Measurements from ENCODE around the gene COPS9. TPM values are rescaled to one million over a fixed set of nuclear protein-coding genes. Genes with fewer than 3 reads are reported as not detected.

COPS9 gene
- total RNA-seq, 2 experiments from 2014 or later = 46.7 to 48.5 TPM

- Histone ChIP-seq H3K4me3 (ENCODE audit: low read length) (no peak overlapping the region), H3K27ac (ENCODE audit: low read depth in 1 of 2, low read length in 2 of 2) (no peak overlapping the region), H3K9me3 (ENCODE audit: control insufficient read depth in 1 of 2, insufficient read depth in 1 of 2, low read length in 2 of 2) (no peaks in the 10 kb centered on the region), H3K27me3 (ENCODE audit: control insufficient read depth in 1 of 2, insufficient read depth in 2 of 2, low read length in 2 of 2) (peaks cover 6% of the 10 kb centered on the region in 2 experiments), H3K36me3 (ENCODE audit: insufficient read depth, low read length) (no peaks in the 10 kb centered on the region), H3K4me1 (ENCODE audit: insufficient read depth, low read length) (peaks cover 23% of the 10 kb centered on the region)
- intact Hi-C loops (cut with DNase I, micrococcal nuclease) = loop anchor here (5.0 to 10.0 kb wide), 4 partner anchors 206 to 1776 kb away; no protein-coding TSS in a partner anchor
- TF ChIP-seq CTCF (IDR thresholded peaks at IDR 0.05) = no peak
- ATAC-seq (ENCODE audit: poor library complexity) (no peak), DNase-seq (peak in 1 of 14 experiments; percentile 5)
- ChIA-PET POLR2A (no interaction called here), CTCF (no interaction called here)
- Mint-ChIP-seq H3K36me3 (ENCODE audit: low read depth) (peaks cover 5% of the 10 kb centered on the region), H3K4me1 (ENCODE audit: low read depth) (peaks cover 12% of the 10 kb centered on the region), H3K4me3 (peak overlapping the region; percentile 11), H3K27me3 (peaks cover 4% of the 10 kb centered on the region), H3K9me3 (no peaks in the 10 kb centered on the region), H3K27ac (no peak overlapping the region)
These were observed 4.8 kb upstream of the COPS9 start for GRCh38 chr2:240140920-240141319.

GRCh38 chr2:240140511-240140910, 4.4 kb upstream of the COPS9 start, which contains the start of gene OTOS:
Gene OTOS (minus strand): TSS chr2:240140658. CDS start chr2:240140326, 332 bp downstream.
- intact Hi-C loops (cut with DNase I, micrococcal nuclease) = loop anchor here (5.0 to 10.0 kb wide), 4 partner anchors 206 to 1776 kb away; no protein-coding TSS in a partner anchor
- ATAC-seq (ENCODE audit: poor library complexity) = no peak
- H3K27ac ChIP-seq (ENCODE audit: low read depth in 1 of 2, low read length in 2 of 2) = no peak within 1 kb of the TSS
- no peak for TF ChIP-seq CTCF (IDR thresholded peaks at IDR 0.05)
- H3K27me3 ChIP-seq (ENCODE audit: control insufficient read depth in 1 of 2, insufficient read depth in 2 of 2, low read length in 2 of 2) = peaks cover 6% of the 10 kb centered on the region in 2 experiments
- H3K36me3 ChIP-seq (ENCODE audit: insufficient read depth, low read length) = no peaks in the 10 kb centered on the region
- Mint-ChIP-seq H3K4me3 (peak within 1 kb of the TSS; percentile 11), H3K27me3 (peaks cover 4% of the 10 kb centered on the region), H3K9me3 (no peaks in the 10 kb centered on the region), H3K36me3 (ENCODE audit: low read depth) (peaks cover 7% of the 10 kb centered on the region), H3K4me1 (ENCODE audit: low read depth) (peaks cover 16% of the 10 kb centered on the region), H3K27ac (no peak within 1 kb of the TSS)
- H3K4me1 ChIP-seq (ENCODE audit: insufficient read depth, low read length) = peaks cover 26% of the 10 kb centered on the region
- CTCF ChIA-PET = no interaction called here
- H3K9me3 ChIP-seq (ENCODE audit: control insufficient read depth in 1 of 2, insufficient read depth in 1 of 2, low read length in 2 of 2) = no peaks in the 10 kb centered on the region
- POLR2A ChIA-PET = no interaction called here
- no peak within 1 kb of the TSS for H3K4me3 ChIP-seq (ENCODE audit: low read length)
- DNase-seq = no peak

GRCh38 chr2:240139666-240140393, 3.7 kb upstream of the COPS9 start:
- Mint-ChIP-seq H3K27me3 (peaks cover 4% of the 10 kb centered on the region), H3K4me3 (no peak overlapping the region), H3K9me3 (no peaks in the 10 kb centered on the region), H3K4me1 (ENCODE audit: low read depth) (peaks cover 23% of the 10 kb centered on the region), H3K27ac (no peak overlapping the region), H3K36me3 (ENCODE audit: low read depth) (peaks cover 14% of the 10 kb centered on the region)
- no peak for DNase-seq
- Histone ChIP-seq H3K4me3 (ENCODE audit: low read length) (no peak overlapping the region), H3K27ac (ENCODE audit: low read depth in 1 of 2, low read length in 2 of 2) (no peak overlapping the region), H3K4me1 (ENCODE audit: insufficient read depth, low read length) (peaks cover 33% of the 10 kb centered on the region), H3K9me3 (ENCODE audit: control insufficient read depth in 1 of 2, insufficient read depth in 1 of 2, low read length in 2 of 2) (no peaks in the 10 kb centered on the region), H3K27me3 (ENCODE audit: control insufficient read depth in 1 of 2, insufficient read depth in 2 of 2, low read length in 2 of 2) (peaks cover 6% of the 10 kb centered on the region in 2 experiments), H3K36me3 (ENCODE audit: insufficient read depth, low read length) (no peaks in the 10 kb centered on the region)
- ChIA-PET CTCF (no interaction called here), POLR2A (no interaction called here)
- no peak for TF ChIP-seq CTCF (IDR thresholded peaks at IDR 0.05)
- intact Hi-C loops (cut with DNase I, micrococcal nuclease) = loop anchor here (5.0 to 10.0 kb wide), 7 partner anchors 205 to 1775 kb away; partner anchors contain the start of genes ASB1 (in 1 of the 2), DUSP28 (in 1 of the 2), HDAC4 (in 1 of the 2) and RNPEPL1 (in 1 of the 2)
- no peak for ATAC-seq (ENCODE audit: poor library complexity)

Measured in CD4-positive, alpha-beta T cell (primary cell).